ENCODE results near the gene RGS12.
"Not testable (repeated sequence)": the region's sequence is repeated elsewhere in the genome, so short reads cannot be mapped to it uniquely, and the experiment has no call there.

RGS12 gene

GRCh38 chr4:3297066-3297859, 4.4 kb downstream of the RGS12 start:
- DNase-seq = no peak

DNA sequence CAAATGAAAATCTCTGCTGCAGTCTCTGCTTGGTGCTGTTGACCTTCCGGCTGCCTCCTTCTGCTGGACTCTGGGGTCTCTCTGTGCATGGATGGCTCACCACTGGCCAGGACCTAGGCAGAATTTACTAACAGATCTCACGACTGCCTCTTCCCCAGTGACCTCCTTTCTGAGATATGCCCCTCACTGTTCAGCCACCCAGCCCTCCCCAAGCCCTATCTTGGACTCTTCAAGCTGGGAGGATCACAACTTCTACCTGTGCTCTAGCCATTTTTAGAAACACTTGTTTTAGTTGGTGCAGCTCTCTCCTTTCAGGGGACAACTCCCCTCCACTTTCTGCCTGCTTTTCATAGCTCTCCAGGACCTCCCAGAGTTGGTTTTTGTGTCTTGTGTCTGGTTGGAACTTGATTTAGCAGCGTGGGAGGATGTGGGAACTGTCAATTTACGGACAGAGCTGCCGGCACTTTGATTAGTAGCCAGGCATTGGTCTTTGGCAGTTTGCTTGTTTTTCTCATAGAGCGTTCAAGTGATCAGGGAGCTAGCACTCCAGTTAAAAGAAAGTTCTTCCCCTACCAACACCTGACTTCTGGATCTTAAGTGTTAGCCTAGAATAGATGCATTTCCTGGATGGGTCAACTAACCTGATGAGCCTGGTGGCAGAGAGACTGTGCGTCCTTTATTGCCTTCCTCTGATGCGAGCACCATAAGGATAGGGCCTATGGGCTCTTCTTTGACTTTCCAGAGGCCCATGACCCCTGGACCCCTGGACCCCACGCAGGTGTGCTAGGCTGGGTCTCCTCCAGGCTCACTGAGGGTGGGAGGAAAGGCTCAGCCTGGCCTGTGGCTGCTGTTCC, 6.5 kb downstream of the RGS12 start:
- DNase-seq = no peak

DNA sequence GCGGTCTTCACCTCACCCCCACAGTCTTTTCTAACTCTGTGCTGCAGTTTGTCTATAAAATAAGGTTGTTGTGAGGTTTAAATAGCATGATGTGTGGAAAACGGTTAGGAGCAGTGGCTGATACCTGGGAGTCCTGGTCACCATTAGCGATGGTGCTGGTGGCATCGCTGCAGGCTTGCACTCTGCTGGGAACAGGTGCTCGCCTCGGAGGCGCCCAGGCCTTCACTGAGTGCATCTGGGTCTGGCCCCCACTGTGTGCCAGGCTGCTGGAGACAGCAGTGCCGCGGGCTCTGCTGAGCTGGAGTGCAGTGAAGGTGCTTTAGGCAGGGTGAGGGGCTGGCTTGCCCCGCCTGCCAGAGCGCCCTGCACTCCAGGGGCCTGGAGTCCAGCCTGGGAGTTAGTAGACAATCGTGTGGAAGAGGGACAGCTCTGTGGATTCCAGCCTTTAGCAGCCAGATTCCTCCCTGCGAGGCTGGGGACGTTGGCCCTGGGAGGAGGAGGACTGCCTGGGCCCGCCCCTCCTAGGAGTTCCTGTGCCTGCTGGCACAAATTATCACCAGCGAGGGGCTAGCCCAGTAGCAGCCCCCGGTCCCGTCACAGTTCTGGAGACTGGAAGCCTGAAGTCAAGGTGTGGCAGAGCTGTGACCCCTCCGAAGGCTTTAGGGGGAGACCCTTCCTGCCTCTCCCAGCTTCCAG, 7.3 kb downstream of the RGS12 start:
- DNase-seq = no peak

- not testable (repeated sequence) for DNase-seq
Observed at GRCh38 chr4:3300882-3301281, 8.1 kb downstream of the RGS12 start.

DNA sequence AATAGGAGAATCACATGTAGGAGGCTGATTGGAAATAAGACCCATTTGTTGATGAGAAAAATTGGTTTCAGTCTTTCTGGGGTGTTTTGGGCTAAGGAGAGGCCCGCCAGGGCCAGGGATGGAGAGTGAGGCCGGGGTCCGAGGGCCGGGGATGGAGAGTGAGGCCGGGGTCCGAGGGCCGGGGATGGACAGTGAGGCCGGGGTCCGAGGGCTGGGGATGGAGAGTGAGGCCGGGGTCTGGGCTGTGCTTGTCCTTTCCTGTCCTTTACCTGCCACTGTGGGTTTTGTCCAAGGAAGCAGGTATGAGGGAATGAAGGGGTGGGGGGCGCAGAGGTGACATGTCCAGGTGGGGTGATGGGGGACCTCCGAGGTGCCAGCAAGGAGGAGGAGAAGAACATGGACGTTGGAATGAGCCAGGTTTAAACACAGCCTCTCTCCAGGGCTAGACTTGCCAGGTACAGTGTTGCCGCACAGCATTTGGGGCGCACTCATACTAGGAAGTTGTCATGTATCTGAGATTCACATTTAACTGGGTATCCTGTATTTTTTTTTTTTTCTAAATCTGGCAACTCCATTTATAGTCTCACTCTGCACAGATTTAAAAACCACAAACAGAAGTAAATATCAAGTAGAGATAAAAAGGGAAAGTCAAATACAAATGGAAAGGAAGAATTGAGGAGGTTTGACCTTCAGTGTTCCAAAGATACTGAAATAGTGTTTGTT, 8.8 kb downstream of the RGS12 start:
- DNase-seq = no peak

DNA sequence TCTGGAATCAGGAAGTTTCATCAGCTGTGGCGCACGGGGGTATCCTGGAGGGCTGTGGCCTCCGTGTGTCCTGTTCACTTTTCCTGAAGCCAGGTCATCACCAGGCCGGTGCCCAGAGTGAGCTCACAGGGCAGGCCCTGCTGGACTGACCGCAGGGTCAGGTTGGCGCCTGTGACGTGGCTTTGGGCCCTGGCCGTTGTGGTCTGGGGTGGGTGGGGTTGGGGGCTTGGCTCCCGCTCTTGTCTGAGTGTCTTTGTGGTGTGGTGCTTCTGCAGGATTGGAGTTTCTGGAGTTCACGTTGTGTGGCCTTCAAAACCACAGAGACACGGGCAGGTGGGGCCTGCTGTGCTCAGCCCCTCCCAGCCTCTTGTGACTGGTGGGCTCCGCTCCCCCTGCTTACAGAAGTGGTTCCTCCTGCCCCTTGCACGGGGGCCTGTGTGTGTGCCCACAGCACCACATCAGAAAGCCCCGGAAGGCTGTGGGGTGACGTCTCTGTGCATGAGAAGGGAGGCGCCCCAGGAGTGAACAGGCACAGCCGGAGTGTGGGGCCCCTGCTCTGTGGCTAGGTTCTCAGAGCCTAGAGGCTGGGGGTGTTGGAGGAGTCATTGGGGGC, 9.5 kb downstream of the RGS12 start:
- peak; percentile 86 to 87 for DNase-seq

DNA sequence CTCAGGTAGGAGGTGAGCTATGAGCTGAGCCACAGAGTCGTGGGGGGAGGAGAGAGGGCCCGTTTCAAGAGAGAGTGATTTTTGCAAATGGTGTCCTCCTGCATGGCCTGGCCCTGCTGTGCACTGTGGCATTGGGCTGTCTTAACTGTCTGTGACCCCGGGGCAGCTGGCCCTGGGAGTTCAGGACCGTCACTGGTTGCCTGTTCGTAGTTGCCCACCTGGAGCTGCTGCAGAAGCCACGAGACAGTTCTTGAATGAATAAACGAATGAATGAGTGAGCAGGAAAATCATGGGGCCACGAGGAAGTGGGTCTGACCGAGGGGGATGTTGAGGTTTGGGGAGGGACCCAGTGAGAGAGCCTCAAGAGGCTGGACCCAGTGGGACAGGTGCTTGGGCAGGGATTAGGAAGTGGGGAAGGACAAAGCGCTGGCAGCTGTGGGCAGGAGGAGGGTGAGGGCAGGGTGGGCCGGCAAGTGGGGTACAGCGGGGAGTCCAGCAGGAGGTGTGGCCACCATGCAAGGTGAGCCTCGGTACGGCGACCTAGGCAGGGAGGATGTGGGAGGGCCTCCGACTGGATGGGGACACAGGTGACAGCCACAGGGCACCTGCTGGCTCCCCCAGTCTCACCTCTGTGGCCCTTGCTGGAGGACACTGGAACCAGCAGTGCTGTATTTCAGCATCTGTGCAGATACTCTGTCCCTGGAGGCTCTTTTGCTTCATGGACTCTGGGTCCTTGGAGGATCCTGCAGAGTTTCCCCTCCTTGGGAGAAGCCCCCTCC, 10.2 kb downstream of the RGS12 start:
- DNase-seq = peak in 1 of 2 donors; percentile 34

GRCh38 chr4:3303565-3303824, 10.7 kb downstream of the RGS12 start:
- no peak for DNase-seq

DNA sequence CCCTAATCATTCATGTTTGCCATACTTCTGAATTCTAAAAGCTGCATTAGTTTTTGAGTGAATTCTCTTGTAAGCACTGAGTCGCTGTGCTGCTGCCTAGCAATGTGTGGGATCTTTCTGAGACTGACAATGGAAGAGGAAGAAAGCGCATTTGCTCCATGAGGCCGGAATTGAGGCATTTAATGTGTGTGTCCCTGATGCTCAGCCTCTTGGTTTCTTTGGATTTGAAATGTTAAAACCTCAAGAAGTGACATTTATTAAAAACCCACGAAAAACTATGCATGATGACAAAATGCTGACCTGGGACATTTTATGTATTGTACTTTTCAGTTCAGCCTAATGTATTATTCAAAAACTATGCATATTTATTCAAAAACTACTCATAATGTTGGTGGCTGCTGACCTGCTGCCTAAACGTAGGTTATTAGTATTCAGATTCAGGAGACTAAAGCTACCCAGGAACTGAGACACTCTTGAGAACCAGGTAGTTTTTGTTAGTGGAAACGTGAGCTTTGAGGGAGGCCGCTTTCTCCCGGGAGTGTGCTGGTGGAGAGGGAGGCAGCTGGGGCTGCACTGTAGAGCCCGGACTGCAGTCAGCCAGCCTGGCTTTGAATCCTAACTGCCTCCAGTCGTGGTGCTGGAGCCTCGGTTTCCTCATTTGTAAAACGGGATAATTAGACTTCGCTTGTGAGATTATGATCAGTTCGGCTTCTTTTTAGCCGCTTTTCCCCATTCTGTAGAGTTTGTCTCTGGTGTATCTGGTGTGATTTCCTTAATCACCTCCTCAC, 11.3 kb downstream of the RGS12 start:
- DNase-seq = no peak

GRCh38 chr4:3304831-3305609, 12.2 kb downstream of the RGS12 start:
- DNase-seq = no peak

GRCh38 chr4:3305610-3306371, 13.0 kb downstream of the RGS12 start:
- DNase-seq = no peak

- DNase-seq = no peak
Observed at GRCh38 chr4:3306450-3306849, 13.6 kb downstream of the RGS12 start.

DNA sequence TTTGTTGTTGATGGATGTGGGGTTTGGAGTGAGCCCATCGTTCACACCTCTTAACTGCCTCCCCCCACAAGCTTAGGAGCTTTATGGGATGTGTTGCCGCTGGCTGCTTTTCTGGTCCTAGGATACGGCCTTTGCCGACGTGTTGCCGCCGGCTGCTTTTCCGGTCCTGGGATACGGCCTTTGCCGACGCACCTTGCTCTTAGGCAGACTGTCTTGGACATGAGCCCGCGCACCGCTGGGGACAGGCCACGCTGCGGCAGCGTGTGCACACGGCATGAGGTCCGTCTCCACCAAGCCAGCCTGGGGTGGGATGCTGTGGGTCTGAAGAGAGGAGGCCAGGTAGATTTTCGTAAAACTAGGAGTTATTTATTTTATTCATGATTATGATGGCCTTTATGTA, 14.2 kb downstream of the RGS12 start:
- no peak for DNase-seq

DNA sequence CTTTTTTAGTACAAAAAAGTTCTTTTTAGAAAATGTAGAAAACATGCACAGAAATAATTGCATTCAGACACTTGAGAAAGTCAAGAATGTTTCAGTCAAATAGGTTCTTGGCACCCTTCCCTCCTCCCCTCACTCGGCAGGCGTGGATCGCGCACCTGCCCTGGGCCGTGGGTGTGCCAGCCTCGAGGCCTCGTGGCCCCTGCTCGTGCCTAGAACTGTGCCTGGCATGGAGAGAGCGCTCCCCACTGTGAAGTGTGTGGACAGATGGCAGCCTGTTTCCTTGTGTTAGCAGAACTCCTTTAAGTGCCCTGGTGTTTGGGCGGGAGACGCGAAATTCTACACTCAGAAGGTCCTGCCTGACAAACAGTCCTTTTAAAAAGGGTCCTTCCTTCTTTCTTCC, 14.7 kb downstream of the RGS12 start:
- DNase-seq = no peak

GRCh38 chr4:3307891-3308575, 15.2 kb downstream of the RGS12 start:
- no peak for DNase-seq

- DNase-seq = no peak
Observed at GRCh38 chr4:3308691-3309090, 15.9 kb downstream of the RGS12 start.

DNA sequence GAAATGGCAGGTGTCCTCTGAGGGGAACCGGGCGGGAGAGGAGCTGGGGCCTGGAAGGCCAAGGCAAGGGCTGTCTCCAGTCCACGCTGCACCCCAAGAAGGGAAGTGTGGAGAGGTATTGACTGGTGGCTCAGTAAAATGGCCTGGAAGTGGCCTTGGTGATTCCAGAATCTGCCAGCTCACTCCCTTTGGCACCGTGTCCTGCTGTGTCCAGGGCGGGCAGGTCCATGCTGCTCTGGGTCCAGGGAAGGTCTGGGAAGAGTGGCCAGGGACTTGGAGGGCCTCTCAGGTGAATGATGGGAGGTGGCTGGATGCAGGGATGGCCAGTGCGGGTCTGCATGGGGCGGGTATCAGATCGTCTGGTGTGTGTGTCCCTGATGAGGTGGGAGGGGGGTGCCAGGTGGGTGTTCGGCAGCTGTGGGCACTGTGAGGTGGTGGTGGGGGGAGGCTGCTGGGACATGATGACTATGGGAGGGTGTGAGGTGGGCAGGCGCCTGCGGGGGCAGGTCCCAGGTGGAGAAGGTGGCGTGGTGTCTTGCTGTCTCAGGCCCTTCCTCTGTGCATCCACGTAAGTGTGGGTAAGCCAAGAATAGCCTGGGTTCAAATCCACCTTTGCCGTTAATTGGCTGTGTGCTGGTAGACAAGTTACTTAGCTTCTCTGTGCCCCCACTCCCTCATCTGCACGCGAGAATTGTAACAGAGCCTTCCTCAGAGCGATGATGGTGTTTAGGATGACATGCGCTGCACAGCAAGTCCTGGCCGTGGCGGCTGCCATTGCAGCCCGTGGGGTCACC, 17.7 kb downstream of the RGS12 start:
- no peak for DNase-seq

DNA sequence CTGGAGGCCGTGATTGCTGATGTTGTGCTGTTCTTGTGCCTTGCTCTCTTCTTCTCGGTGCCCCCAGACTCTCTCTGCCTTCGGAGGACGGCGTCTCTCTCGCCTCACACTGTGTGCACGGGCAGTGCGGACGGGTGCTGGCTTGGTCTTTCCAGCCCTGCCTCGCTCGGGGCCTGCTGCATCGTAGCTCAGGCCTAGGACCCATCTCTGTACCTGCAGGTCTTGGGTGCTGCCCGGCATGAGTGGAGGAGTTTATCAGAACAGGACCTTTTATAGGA, 18.2 kb downstream of the RGS12 start:
- DNase-seq = no peak
